LNCaP clone FGC (cell line): ENCODE data around the gene CCDC184.
"Not testable (repeated sequence)": the region's sequence is repeated elsewhere in the genome, so short reads cannot be mapped to it uniquely, and the experiment has no call there.

Experiments used
- DNase-seq: peaks from one replicate; pipeline ENCODE4 v3.0.0-alpha.2; 2011; ENCODE audit warnings: low read depth
- H3K4me3 ChIP-seq: 2 replicates; pipeline ENCODE4 v1.5.1; 2011; ENCODE audit warnings: mild to moderate bottlenecking, low read depth, low read length, control low read depth
- CTCF ChIP-seq: IDR thresholded peaks from 2 replicates; pipeline ENCODE4 v1.5.1; 2012; ENCODE audit warnings: mild to moderate bottlenecking; ENCODE audit not compliant: control insufficient read depth, insufficient read depth; ENCODE audit errors: extremely low read depth

The CCDC184 gene

GRCh38 chr12:48221645-48222044, 38.2 kb downstream of the CCDC184 start:
- DNase-seq, result no peak
- H3K4me3 ChIP-seq, result no peak overlapping the region
- TF ChIP-seq CTCF, result no peak

GRCh38 chr12:48224533-48224932, 41.1 kb downstream of the CCDC184 start:
- H3K4me3 ChIP-seq, DNase-seq: not testable (repeated sequence)

GRCh38 chr12:48231169-48231958, 47.9 kb downstream of the CCDC184 start:
- H3K4me3 ChIP-seq, DNase-seq: not testable (repeated sequence)
